H9 (cell line): Measurements from ENCODE around the gene TBL1X. TPM values are rescaled to one million over a fixed set of nuclear protein-coding genes. Genes with fewer than 3 reads are reported as not detected.

Experiments
- DNase-seq: peaks from one replicate; pipeline ENCODE4 v3.0.0-alpha.2; 2017
- H2AFZ ChIP-seq: one replicate; pipeline ENCODE4 v1.6.1; 2013; ENCODE audit warnings: mild to moderate bottlenecking, low read length, control low read depth, moderate library complexity
- H2AK5ac ChIP-seq: 2 replicates; pipeline ENCODE4 v1.6.1; 2013; ENCODE audit warnings: low read length, control low read depth, mixed read lengths; ENCODE audit not compliant: insufficient read length
- H2BK120ac ChIP-seq: one replicate; pipeline ENCODE4 v1.6.1; 2013; ENCODE audit warnings: low read depth, mild to moderate bottlenecking, low read length, control low read depth, inconsistent platforms; ENCODE audit not compliant: poor library complexity, severe bottlenecking
- H2BK12ac ChIP-seq: 2 replicates; pipeline ENCODE4 v1.6.1; 2013; ENCODE audit warnings: low read length, control low read depth, mixed read lengths, low read depth; ENCODE audit not compliant: insufficient read length
- H2BK15ac ChIP-seq: 2 replicates; pipeline ENCODE4 v1.6.1; 2013; ENCODE audit warnings: low read depth, low read length, control low read depth
- H2BK20ac ChIP-seq: one replicate; pipeline ENCODE4 v1.6.1; 2013; ENCODE audit warnings: low read depth, mild to moderate bottlenecking, low read length, control low read depth, inconsistent platforms; ENCODE audit not compliant: poor library complexity, severe bottlenecking
- H2BK5ac ChIP-seq: 2 replicates; pipeline ENCODE4 v1.6.1; 2013; ENCODE audit warnings: low read length, control low read depth, mixed read lengths; ENCODE audit not compliant: insufficient read length
- H3K14ac ChIP-seq: 2 replicates; pipeline ENCODE4 v1.6.1; 2013; ENCODE audit warnings: low read length, control low read depth; ENCODE audit not compliant: insufficient read depth
- H3K18ac ChIP-seq: 2 replicates; pipeline ENCODE4 v1.6.1; 2013; ENCODE audit warnings: low read depth, mild to moderate bottlenecking, mixed read lengths, low read length, control low read depth; ENCODE audit not compliant: insufficient read length
- H3K23ac ChIP-seq: 2 replicates; pipeline ENCODE4 v1.6.1; 2013; ENCODE audit warnings: low read length, control low read depth, mixed read lengths, low read depth; ENCODE audit not compliant: insufficient read length
- H3K23me2 ChIP-seq: 2 replicates; pipeline ENCODE4 v1.6.1; 2013; ENCODE audit warnings: low read depth, mild to moderate bottlenecking, mixed read lengths, low read length, control low read depth; ENCODE audit not compliant: insufficient read length, poor library complexity, severe bottlenecking
- H3K27ac ChIP-seq: 2 replicates; pipeline ENCODE4 v1.5.1; 2013; ENCODE audit warnings: low read length, control low read depth, mixed read lengths, low read depth; ENCODE audit not compliant: insufficient read length
- H3K27me3 ChIP-seq: 2 replicates; pipeline ENCODE4 v1.6.1; 2013; ENCODE audit warnings: low read length, control low read depth, inconsistent platforms; ENCODE audit not compliant: insufficient read depth
- H3K4ac ChIP-seq: 2 replicates; pipeline ENCODE4 v1.6.1; 2013; ENCODE audit warnings: low read depth, mild to moderate bottlenecking, control low read depth, inconsistent platforms, low read length, moderate library complexity
- H3K4me1 ChIP-seq: 2 replicates; pipeline ENCODE4 v1.6.1; 2013; ENCODE audit warnings: low read length, control low read depth, inconsistent platforms; ENCODE audit not compliant: insufficient read depth
- H3K4me2 ChIP-seq: 2 replicates; pipeline ENCODE4 v1.6.1; 2013; ENCODE audit warnings: low read length, control low read depth, mixed read lengths; ENCODE audit not compliant: insufficient read length, insufficient read depth
- H3K56ac ChIP-seq: 2 replicates; pipeline ENCODE4 v1.6.1; 2013; ENCODE audit warnings: low read depth, mild to moderate bottlenecking, mixed read lengths, low read length, control low read depth; ENCODE audit not compliant: insufficient read length
- H3K79me1 ChIP-seq: 2 replicates; pipeline ENCODE4 v1.6.1; 2013; ENCODE audit warnings: low read depth, mild to moderate bottlenecking, moderate library complexity, low read length, control low read depth, inconsistent platforms; ENCODE audit not compliant: insufficient read depth, poor library complexity, severe bottlenecking
- H3K79me2 ChIP-seq: 2 replicates; pipeline ENCODE4 v1.6.1; 2013; ENCODE audit warnings: low read length, control low read depth, inconsistent platforms; ENCODE audit not compliant: insufficient read depth
- H3K9ac ChIP-seq: 2 replicates; pipeline ENCODE4 v1.6.1; 2013; ENCODE audit warnings: low read length, control low read depth, mixed read lengths; ENCODE audit not compliant: insufficient read length; ENCODE audit errors: extremely low read depth
- H3K9me3 ChIP-seq: one replicate; pipeline ENCODE4 v1.6.1; 2013; ENCODE audit warnings: low read depth, low read length, inconsistent platforms; ENCODE audit not compliant: control insufficient read depth
- H3T11ph ChIP-seq: one replicate; pipeline ENCODE4 v1.6.1; 2013; ENCODE audit warnings: mild to moderate bottlenecking, low read length, control low read depth, inconsistent platforms
- H4K20me1 ChIP-seq: one replicate; pipeline ENCODE4 v1.6.1; 2013; ENCODE audit not compliant: control insufficient read depth, insufficient read length, insufficient read depth
- H4K5ac ChIP-seq: 2 replicates; pipeline ENCODE4 v1.6.1; 2013; ENCODE audit warnings: low read depth, mild to moderate bottlenecking, mixed read lengths, low read length, control low read depth; ENCODE audit not compliant: insufficient read length
- H4K8ac ChIP-seq: replicated peaks from 2 replicates; pipeline ENCODE4 v1.6.1; 2013; ENCODE audit warnings: low read length, control low read depth, mixed read lengths, low read depth; ENCODE audit not compliant: insufficient read length
- H4K91ac ChIP-seq: 2 replicates; pipeline ENCODE4 v1.6.1; 2013; ENCODE audit warnings: low read depth, mild to moderate bottlenecking, moderate library complexity, mixed read lengths, low read length, control low read depth; ENCODE audit not compliant: insufficient read length
- H3K27ac Mint-ChIP-seq, 3 experiments: 2 replicates in 2 of 3; 3 replicates in 1 of 3; pipeline ENCODE4 v1.8.0; 2020 to 2021; ENCODE audit warnings: mixed read lengths in 3 of 3, mild to moderate bottlenecking in 1 of 3, moderate library complexity in 1 of 3
- H3K27me3 Mint-ChIP-seq: 2 replicates; pipeline ENCODE4 v1.8.0; 2021; ENCODE audit warnings: low read depth, mild to moderate bottlenecking, moderate library complexity, mixed read lengths
- H3K36me3 Mint-ChIP-seq, 3 experiments: 2 replicates in 2 of 3; 3 replicates in 1 of 3; pipeline ENCODE4 v1.8.0; 2020 to 2021; ENCODE audit warnings: low read depth in 3 of 3, mixed read lengths in 3 of 3; ENCODE audit not compliant: insufficient read depth in 1 of 3
- H3K4me1 Mint-ChIP-seq, 2 experiments: 2 replicates each; pipeline ENCODE4 v1.8.0; 2020; ENCODE audit warnings: mixed read lengths in 2 of 2
- H3K4me3 Mint-ChIP-seq, 2 experiments: 2 replicates in 1 of 2; 3 replicates in 1 of 2; pipeline ENCODE4 v1.8.0; 2020 to 2021; ENCODE audit warnings: mild to moderate bottlenecking in 2 of 2, mixed read lengths in 2 of 2, moderate library complexity in 1 of 2
- H3K9me3 Mint-ChIP-seq, 2 experiments: 2 replicates in 1 of 2; 3 replicates in 1 of 2; pipeline ENCODE4 v1.8.0; 2020; ENCODE audit warnings: mild to moderate bottlenecking in 2 of 2, mixed read lengths in 2 of 2, moderate library complexity in 1 of 2
- CTCF ChIP-seq: fragments of 200-600 bp; sonication (generic); conservative IDR thresholded peaks from 3 replicates; pipeline ENCODE4 v1.8.0; 2021; ENCODE audit warnings: antibody characterized with exemption, mild to moderate bottlenecking
- WGBS: extraction: QIAGEN DNeasy Blood & Tissue Kit; methylation state at CpG from one replicate; pipeline ENCODE4 v1.1.7; 2013; ENCODE audit warnings: missing lambda C conversion rate, low lambda C conversion rate, mixed read lengths; ENCODE audit not compliant: insufficient read length; ENCODE audit errors: extremely low coverage; 5-methylcytosine and 5-hydroxymethylcytosine counted together
- long read RNA-seq: library from polyadenylated mRNA; unstranded; transcript quantifications from one replicate; pipeline ENCODE4 v2.0.0, GENCODE V29; 2020
- total RNA-seq: library from RNA; stranded (reverse); gene quantifications from 2 replicates; pipeline ENCODE4 v1.2.1, GENCODE V29; 2021

The TBL1X gene
- total RNA-seq = 24.1 and 26.0 TPM in 2 replicates
- long read RNA-seq, full-length matches to known transcripts = 1 of 37 reads
- long read RNA-seq, partial matches to known transcripts = 2 of 37 reads
- long read RNA-seq, other reads (novel, unspliced or antisense) = 34 of 37 reads

GRCh38 chrX:9464435-9465371, at the start of gene TBL1X:
Gene TBL1X (plus strand): TSS chrX:9465058. CDS start chrX:9653587, 188,529 bp downstream.
- peaks cover 20% of the 10 kb centered on the region for H3K23me2 ChIP-seq
- H3K4me1 ChIP-seq = peaks cover 9% of the 10 kb centered on the region
- no peak within 1 kb of the TSS for H3K27ac ChIP-seq
- no peak within 1 kb of the TSS for H2BK20ac ChIP-seq
- H2AFZ ChIP-seq = no peak within 1 kb of the TSS
- H3K18ac ChIP-seq = peak within 1 kb of the TSS; percentile 88
- no peaks in the 10 kb centered on the region for H4K20me1 ChIP-seq
- H2BK12ac ChIP-seq = no peak within 1 kb of the TSS
- peaks cover 5 to 36% of the 10 kb centered on the region in 2 experiments; a peak in 3 of 5 replicates for H3K9me3 Mint-ChIP-seq
- peak within 1 kb of the TSS; percentile 67 for H3K4me2 ChIP-seq
- H3K79me1 ChIP-seq = no peaks in the 10 kb centered on the region
- H2BK120ac ChIP-seq = no peak within 1 kb of the TSS
- H4K8ac ChIP-seq = no peak within 1 kb of the TSS
- no peak within 1 kb of the TSS for H3T11ph ChIP-seq
- H3K79me2 ChIP-seq = peaks cover 4% of the 10 kb centered on the region; the same call in 1 of the 2 replicates
- no peak within 1 kb of the TSS for H3K56ac ChIP-seq
- H3K4me1 Mint-ChIP-seq = peaks cover 18 to 32% of the 10 kb centered on the region in 2 experiments
- peaks cover 2 to 12% (median 7%) of the 10 kb centered on the region in 3 experiments for H3K36me3 Mint-ChIP-seq
- H3K9ac ChIP-seq = peak within 1 kb of the TSS; percentile 43
- H4K5ac ChIP-seq = no peak within 1 kb of the TSS
- H2AK5ac ChIP-seq = no peak within 1 kb of the TSS
- WGBS = no CpG with 5 or more reads among the region's 99 CpGs
- peak within 1 kb of the TSS; percentile 94 for H3K14ac ChIP-seq
- H2BK5ac ChIP-seq = no peak within 1 kb of the TSS
- no peaks in the 10 kb centered on the region for H3K9me3 ChIP-seq
- H4K91ac ChIP-seq = peak within 1 kb of the TSS; percentile 12
- H3K4me3 Mint-ChIP-seq = peak within 1 kb of the TSS; percentile 62 to 85
- no peak within 1 kb of the TSS for H2BK15ac ChIP-seq
- no peak within 1 kb of the TSS for H3K23ac ChIP-seq
- no peak for TF ChIP-seq CTCF
- peak within 1 kb of the TSS in 1 of 3 experiments; percentile 97; a peak in 4 of 7 replicates for H3K27ac Mint-ChIP-seq
- peak; percentile 34 for DNase-seq
- 0 out of 2 replicates have a peak within 1 kb of the TSS, but pooled peaks have one; percentile 46 for H3K4ac ChIP-seq
- no peaks in the 10 kb centered on the region; the same call in 1 of the 2 replicates for H3K27me3 ChIP-seq
- H3K27me3 Mint-ChIP-seq = peaks cover 22% of the 10 kb centered on the region
